Measurements from ENCODE around the gene C7orf25. TPM values are rescaled to one million over a fixed set of nuclear protein-coding genes. Genes with fewer than 3 reads are reported as not detected.

C7orf25 gene
- total and polyA plus RNA-seq, 12 donors: 1.4 to 10.3 (median 3.3) TPM

GRCh38 chr7:42907316-42907715 is 4.6 kb downstream of the C7orf25 start:
- no peak overlapping the region for H3K4me3 ChIP-seq
- peaks cover 0 to 7% (median 0%) of the 10 kb centered on the region in 9 donors for H3K36me3 ChIP-seq
- ATAC-seq: no peak
- TF ChIP-seq, protein P1, sequence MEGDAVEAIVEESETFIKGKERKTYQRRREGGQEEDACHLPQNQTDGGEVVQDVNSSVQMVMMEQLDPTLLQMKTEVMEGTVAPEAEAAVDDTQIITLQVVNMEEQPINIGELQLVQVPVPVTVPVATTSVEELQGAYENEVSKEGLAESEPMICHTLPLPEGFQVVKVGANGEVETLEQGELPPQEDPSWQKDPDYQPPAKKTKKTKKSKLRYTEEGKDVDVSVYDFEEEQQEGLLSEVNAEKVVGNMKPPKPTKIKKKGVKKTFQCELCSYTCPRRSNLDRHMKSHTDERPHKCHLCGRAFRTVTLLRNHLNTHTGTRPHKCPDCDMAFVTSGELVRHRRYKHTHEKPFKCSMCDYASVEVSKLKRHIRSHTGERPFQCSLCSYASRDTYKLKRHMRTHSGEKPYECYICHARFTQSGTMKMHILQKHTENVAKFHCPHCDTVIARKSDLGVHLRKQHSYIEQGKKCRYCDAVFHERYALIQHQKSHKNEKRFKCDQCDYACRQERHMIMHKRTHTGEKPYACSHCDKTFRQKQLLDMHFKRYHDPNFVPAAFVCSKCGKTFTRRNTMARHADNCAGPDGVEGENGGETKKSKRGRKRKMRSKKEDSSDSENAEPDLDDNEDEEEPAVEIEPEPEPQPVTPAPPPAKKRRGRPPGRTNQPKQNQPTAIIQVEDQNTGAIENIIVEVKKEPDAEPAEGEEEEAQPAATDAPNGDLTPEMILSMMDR (IDR thresholded peaks at IDR 0.05): no peak
- H3K9me3 ChIP-seq: no peaks in the 10 kb centered on the region
- peaks cover 0 to 35% (median 13%) of the 10 kb centered on the region in 9 donors for H3K4me1 ChIP-seq
- no peak for DNase-seq
- no peak overlapping the region for H3K27ac ChIP-seq
- intact Hi-C loops (cut with DNase I): no loop called here
- H3K27me3 ChIP-seq: no peaks in the 10 kb centered on the region

DNA sequence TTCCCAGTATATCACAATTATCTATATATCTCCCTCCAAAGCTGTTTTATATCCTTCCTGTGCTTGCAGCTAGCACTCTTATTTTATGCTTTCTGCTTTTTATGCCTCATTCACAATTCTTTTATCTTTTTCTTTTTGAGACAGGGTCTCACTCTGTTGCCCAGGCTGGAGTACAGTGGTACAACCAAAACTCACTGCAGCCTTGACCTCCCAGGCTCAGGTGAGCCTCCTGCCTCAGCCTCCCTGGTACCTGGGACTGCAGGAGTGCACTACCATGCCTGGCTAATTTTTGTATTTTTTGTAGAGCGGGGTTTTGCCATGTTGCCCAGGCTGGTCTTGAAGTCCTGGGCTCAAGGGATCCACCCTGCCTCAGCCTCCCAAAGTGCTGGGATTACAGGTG is 5.7 kb downstream of the C7orf25 start:
- TF ChIP-seq, protein P1 (IDR thresholded peaks at IDR 0.05): no peak
- H3K4me1 ChIP-seq: peaks cover 0 to 31% (median 12%) of the 10 kb centered on the region in 9 donors

DNA sequence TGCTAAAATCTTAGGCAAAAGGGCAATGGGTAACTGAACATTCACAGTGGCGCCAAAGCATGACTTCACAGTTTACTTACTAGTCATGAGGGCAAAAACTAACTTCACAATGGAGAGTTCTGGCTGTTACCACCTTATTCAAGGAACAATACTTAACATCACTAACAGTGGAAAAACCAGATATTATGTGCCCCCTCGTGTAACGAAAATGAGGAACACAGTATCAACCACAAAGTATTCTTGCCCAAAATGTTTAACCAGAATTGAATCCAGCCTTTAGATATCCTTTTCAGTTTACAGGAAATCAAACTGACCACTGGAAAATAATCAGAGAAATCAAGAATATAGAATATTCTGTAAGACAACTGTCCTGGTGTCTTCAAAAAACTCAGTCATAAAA is 9.5 kb downstream of the C7orf25 start:
- DNase-seq: no peak
- Histone ChIP-seq H3K27ac (no peak overlapping the region), H3K9me3 (no peaks in the 10 kb centered on the region), H3K4me1 (no peaks in the 10 kb centered on the region), H3K4me3 (no peak overlapping the region), H3K36me3 (no peaks in the 10 kb centered on the region), H3K27me3 (no peaks in the 10 kb centered on the region)
- TF ChIP-seq, protein P1 (IDR thresholded peaks at IDR 0.05): no peak
- 59 to 70% methylated on average over 3 of the region's 3 CpGs for WGBS, 2 donors
- ATAC-seq: no peak
- intact Hi-C loops (cut with DNase I): no loop called here

More for the DNA sequence above, 5.7 kb downstream of the C7orf25 start:
- peaks cover 0 to 7% (median 0%) of the 10 kb centered on the region in 9 donors for H3K36me3 ChIP-seq
- no peak overlapping the region for H3K27ac ChIP-seq
- H3K27me3 ChIP-seq: no peaks in the 10 kb centered on the region
- intact Hi-C loops (cut with DNase I): no loop called here
- ATAC-seq (no peak), DNase-seq (no peak)
- WGBS, 2 donors: 100% methylated on average over 1 of the region's 1 CpG
- H3K4me3 ChIP-seq: no peak overlapping the region
- H3K9me3 ChIP-seq: no peaks in the 10 kb centered on the region

GRCh38 chr7:42900842-42901241 is 11.0 kb downstream of the C7orf25 start:
- intact Hi-C loops (cut with DNase I): no loop called here
- DNase-seq: no peak
- Histone ChIP-seq H3K36me3 (no peaks in the 10 kb centered on the region), H3K9me3 (no peaks in the 10 kb centered on the region), H3K4me1 (no peaks in the 10 kb centered on the region), H3K4me3 (no peak overlapping the region), H3K27me3 (no peaks in the 10 kb centered on the region), H3K27ac (no peak overlapping the region)
- ATAC-seq: no peak
- TF ChIP-seq, protein P1 (IDR thresholded peaks at IDR 0.05): no peak
